HepG2 (cell line): ENCODE data around the gene AP2B1. TPM values are rescaled to one million over a fixed set of nuclear protein-coding genes. Genes with fewer than 3 reads are reported as not detected.
A peak's percentile ranks its signal among the peaks of the same experiment; 100 is the strongest.
"Not testable (repeated sequence)": the region's sequence is repeated elsewhere in the genome, so short reads cannot be mapped to it uniquely, and the experiment has no call there.

ENCODE experiments used
- ATAC-seq: fragments of 200-7000 bp; cut with Tn5 transposase; 3 replicates; pipeline ENCODE4 v1.9.1; 2020; ENCODE audit warnings: mild to moderate bottlenecking, moderate library complexity
- BruUV-seq: library from RNA; stranded (reverse); fragments of 400-500 nt; replicated peaks from 2 replicates; lab custom pipeline; 2021; lab: Mats Ljungman, UMichigan
- CTCF ChIA-PET: fragments of 300-600 bp; formaldehyde crosslinking; extraction: SDS; loops from one replicate; lab custom pipeline; 2021; ENCODE audit warnings: low total read pairs, inconsistent platforms, low intra/inter-chr PET ratio; lab: Yijun Ruan, JAX
- POLR2A ChIA-PET: fragments of 350-600 bp; sonication (Branson Sonifier 250); formaldehyde crosslinking; loops from one replicate; lab custom pipeline; 2020; ENCODE audit warnings: antibody characterized with exemption, inconsistent platforms; lab: Yijun Ruan, JAX
- DNase-seq: peaks from one replicate; pipeline ENCODE4 v3.0.0-alpha.2; 2015; ENCODE audit warnings: low spot score
- FAIRE-seq: peaks from 3 replicates; lab custom pipeline; 2011; peaks lifted over from hg19 to GRCh38; lab: Jason Lieb, UNC
- H2AFZ ChIP-seq: one replicate; pipeline ENCODE4 v1.6.1; 2011; ENCODE audit warnings: low read length, inconsistent platforms
- H3K27ac ChIP-seq: fragments of 300-600 bp; 3 replicates; pipeline ENCODE4 v1.8.0; 2011; ENCODE audit warnings: mixed run types, mild to moderate bottlenecking, mixed read lengths, low read length, inconsistent platforms; ENCODE audit not compliant: insufficient read depth; ENCODE audit errors: extremely low read length
- H3K27me3 ChIP-seq, 2 experiments: fragments of 200-600 bp in 1 of 2; 2 replicates in 1 of 2; 3 replicates in 1 of 2; pipeline versions ENCODE4 v1.6.0 to v1.8.0; 2011; ENCODE audit warnings: low read length in 2 of 2, mild to moderate bottlenecking in 2 of 2, moderate library complexity in 2 of 2, inconsistent platforms in 1 of 2; ENCODE audit not compliant: insufficient read depth in 2 of 2, control insufficient read depth in 1 of 2
- H3K36me3 ChIP-seq, 2 experiments: fragments of 200-600 bp in 1 of 2; replicated peaks in 1 of 2; 2 replicates in 1 of 2; 3 replicates in 1 of 2; pipeline versions ENCODE4 v1.5.1 to v1.8.0; 2011; ENCODE audit warnings: low read length in 2 of 2, inconsistent platforms in 1 of 2; ENCODE audit not compliant: insufficient read depth in 2 of 2, control insufficient read depth in 1 of 2
- H3K4me1 ChIP-seq: 2 replicates; pipeline ENCODE4 v1.5.1; 2012; ENCODE audit warnings: low read length, inconsistent platforms; ENCODE audit not compliant: insufficient read depth
- H3K4me2 ChIP-seq: 2 replicates; pipeline ENCODE4 v1.6.0; 2011; ENCODE audit warnings: low read depth, low read length, inconsistent platforms
- H3K4me3 ChIP-seq, 3 experiments: fragments of 200-600 bp in 1 of 3; sonication (generic), shearing (Covaris generic) in 1 of 3; replicated peaks in 1 of 3; 2 replicates each; pipeline ENCODE4 v1.5.1; 2011 to 2016; ENCODE audit warnings: low read length in 3 of 3, inconsistent platforms in 2 of 3, low read depth in 2 of 3, mild to moderate bottlenecking in 2 of 3, control low read depth in 1 of 3, mixed read lengths in 1 of 3; ENCODE audit not compliant: insufficient read depth in 1 of 3
- H3K79me2 ChIP-seq: one replicate; pipeline ENCODE4 v1.6.1; 2011; ENCODE audit warnings: low read length, inconsistent platforms; ENCODE audit not compliant: insufficient read depth
- H3K9ac ChIP-seq: 2 replicates; pipeline ENCODE4 v1.6.0; 2011; ENCODE audit warnings: mild to moderate bottlenecking, low read depth, low read length, inconsistent platforms; ENCODE audit not compliant: insufficient read depth
- H3K9me3 ChIP-seq: 2 replicates; pipeline ENCODE4 v1.5.1; 2012; ENCODE audit warnings: mild to moderate bottlenecking, low read length
- H4K20me1 ChIP-seq: 2 replicates; pipeline ENCODE4 v1.6.0; 2011; ENCODE audit warnings: inconsistent platforms, mild to moderate bottlenecking, low read length, moderate library complexity; ENCODE audit not compliant: insufficient read depth
- CSRNP1 ChIP-seq: sonication (generic); formaldehyde crosslinking; IDR thresholded peaks from 2 replicates; pipeline ENCODE4 v1.8.1; 2023; ENCODE audit warnings: mild to moderate bottlenecking, missing genetic modification reagents
- RAD21 ChIP-seq: fragments of 450-650 bp; formaldehyde crosslinking; IDR thresholded peaks from 2 replicates; pipeline ENCODE4 v1.5.0; 2020; ENCODE audit warnings: mild to moderate bottlenecking
- SMC3 ChIP-seq: IDR thresholded peaks from 2 replicates; pipeline ENCODE4 v1.6.1; 2011; ENCODE audit warnings: low read length, improper control_type of control experiment
- STAG1 ChIP-seq: sonication (generic); formaldehyde crosslinking; IDR thresholded peaks from 2 replicates; pipeline ENCODE4 v1.4.0; 2020; ENCODE audit warnings: missing genetic modification reagents
- WGBS: methylation state at CpG from one replicate; pipeline ENCODE4 v1.1.6; 2017; ENCODE audit warnings: low lambda C conversion rate; 5-methylcytosine and 5-hydroxymethylcytosine counted together
- in situ Hi-C: cut with HindIII; loops from 2 replicates; pipeline ENCODE4 v1.10.0; 2017; ENCODE audit warnings: low pct_unique_long_range_greater_than_20kb; ENCODE audit not compliant: extremely low pct_ligation_motif_present
- intact Hi-C: fragments of 100-400 bp; cut with micrococcal nuclease; formaldehyde crosslinking; loops from one replicate; pipeline ENCODE4 v1.10.0; 2022; ENCODE audit not compliant: unreplicated experiment
- polyA plus RNA-seq, 8 experiments: library from polyadenylated mRNA; depleted of rRNA in 3 of 8; stranded (reverse) in 7 of 8; unstranded in 1 of 8; fragments of >200 nt; fragmentation: Illumina TruSeq in 4 of 8; extraction: Trizol in 4 of 8; gene quantifications; 2 replicates each; pipeline versions ENCODE4 v1.2.1 to v1.2.3, GENCODE V29; 2011 to 2016; ENCODE audit warnings: low read depth in 4 of 8, missing spikeins in 1 of 8, mixed read lengths in 1 of 8; ENCODE audit not compliant: insufficient read depth in 1 of 8
- total RNA-seq, 5 experiments: library from RNA; depleted of rRNA; stranded (reverse); fragments of >200 nt; fragmentation: Illumina TruSeq; extraction: Trizol; gene quantifications; 2 replicates each; pipeline ENCODE4 v1.2.3, GENCODE V29; 2016; ENCODE audit warnings: low read depth in 1 of 5
- TF ChIP-seq, protein P1 (sequence below): sonication (generic); formaldehyde crosslinking; IDR thresholded peaks from 2 replicates; pipeline ENCODE4 v1.5.0; 2020; ENCODE audit warnings: mild to moderate bottlenecking, missing genetic modification reagents, moderate library complexity
- TF ChIP-seq, protein P2 (sequence below): sonication (generic); formaldehyde crosslinking; IDR thresholded peaks from 2 replicates; pipeline ENCODE4 v1.8.1; 2023; ENCODE audit warnings: mild to moderate bottlenecking, moderate library complexity, missing genetic modification reagents

The AP2B1 gene
- total and polyA plus RNA-seq, 2 of the 13 experiments (the other 11 are each of a cell fraction or from before 2014, with no cell fraction given), result 23.8 to 71.3 TPM

DNA sequence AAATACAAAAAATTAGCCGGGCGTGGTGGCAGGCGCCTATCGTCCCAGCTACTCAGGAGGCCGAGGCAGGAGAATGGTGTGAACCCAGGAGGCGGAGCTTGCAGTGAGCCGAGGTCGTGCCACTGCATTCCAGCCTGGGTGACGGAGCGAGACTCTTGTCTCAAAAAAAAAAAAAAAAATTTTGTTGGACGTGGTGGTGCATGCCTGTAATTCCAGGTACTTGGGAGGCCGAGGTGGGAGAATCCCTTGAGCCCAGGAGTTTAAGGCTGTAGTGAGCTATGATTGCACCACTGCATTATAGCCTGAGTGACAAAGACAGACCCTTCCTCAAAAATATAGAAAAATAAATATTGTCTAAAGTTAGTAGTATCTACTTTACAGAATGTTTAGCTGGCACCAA lies 23.6 kb downstream of the AP2B1 start:
- ATAC-seq, CTCF ChIA-PET, DNase-seq, intact Hi-C loops, POLR2A ChIA-PET, H3K79me2 ChIP-seq, H3K27ac ChIP-seq, H3K4me3 ChIP-seq, H3K9me3 ChIP-seq, H3K9ac ChIP-seq, H3K4me2 ChIP-seq, H2AFZ ChIP-seq, FAIRE-seq, H3K4me1 ChIP-seq, BruUV-seq, H4K20me1 ChIP-seq, H3K27me3 ChIP-seq: not testable (repeated sequence)
- peaks cover 11 to 43% of the 10 kb centered on the region in 2 experiments for H3K36me3 ChIP-seq
- in situ Hi-C loops, result loop anchor here (5.0 kb wide), 1 partner anchor 137 kb away; no protein-coding TSS in a partner anchor
- WGBS, result 97% methylated on average over 12 of the region's 12 CpGs

- ATAC-seq (no peak), DNase-seq (peak; percentile 48), FAIRE-seq (peak; percentile 63)
- ChIA-PET POLR2A (interaction anchor here (0.9 kb wide), 1 partner anchor 24 kb away, joined by 3 read pairs; no protein-coding TSS in a partner anchor), CTCF (interaction anchor here (2.6 kb wide), 1 partner anchor 134 kb away, joined by 54 read pairs; no protein-coding TSS in a partner anchor)
- H4K20me1 ChIP-seq, result no peaks in the 10 kb centered on the region
- no peak overlapping the region for H3K4me2 ChIP-seq
- no peaks in the 10 kb centered on the region for H3K79me2 ChIP-seq
- 61% methylated on average over 2 of the region's 2 CpGs for WGBS
- no peak overlapping the region for H2AFZ ChIP-seq
- peaks cover 7 to 26% of the 10 kb centered on the region in 2 experiments for H3K36me3 ChIP-seq
- no peak overlapping the region for H3K27ac ChIP-seq
- no peaks in the 10 kb centered on the region for H3K9me3 ChIP-seq
- no peak overlapping the region for H3K9ac ChIP-seq
- BruUV-seq, result no TSS peak
- intact Hi-C loops (loop anchor here (1.0 kb wide), 1 partner anchor 134 kb away; no protein-coding TSS in a partner anchor), in situ Hi-C loops (loop anchor here (5.0 kb wide), 1 partner anchor 134 kb away; no protein-coding TSS in a partner anchor)
- H3K27me3 ChIP-seq, result no peaks in the 10 kb centered on the region
- no peaks in the 10 kb centered on the region for H3K4me1 ChIP-seq
- H3K4me3 ChIP-seq, result no peak overlapping the region
- TF ChIP-seq SMC3 (peak; percentile 56), CSRNP1 (no peak), RAD21 (CRISPR knock-in tag) (peak; percentile 21; the same call in 1 of the 2 replicates), STAG1 (CRISPR knock-in tag) (peak; percentile 73)
- TF ChIP-seq, protein P1, sequence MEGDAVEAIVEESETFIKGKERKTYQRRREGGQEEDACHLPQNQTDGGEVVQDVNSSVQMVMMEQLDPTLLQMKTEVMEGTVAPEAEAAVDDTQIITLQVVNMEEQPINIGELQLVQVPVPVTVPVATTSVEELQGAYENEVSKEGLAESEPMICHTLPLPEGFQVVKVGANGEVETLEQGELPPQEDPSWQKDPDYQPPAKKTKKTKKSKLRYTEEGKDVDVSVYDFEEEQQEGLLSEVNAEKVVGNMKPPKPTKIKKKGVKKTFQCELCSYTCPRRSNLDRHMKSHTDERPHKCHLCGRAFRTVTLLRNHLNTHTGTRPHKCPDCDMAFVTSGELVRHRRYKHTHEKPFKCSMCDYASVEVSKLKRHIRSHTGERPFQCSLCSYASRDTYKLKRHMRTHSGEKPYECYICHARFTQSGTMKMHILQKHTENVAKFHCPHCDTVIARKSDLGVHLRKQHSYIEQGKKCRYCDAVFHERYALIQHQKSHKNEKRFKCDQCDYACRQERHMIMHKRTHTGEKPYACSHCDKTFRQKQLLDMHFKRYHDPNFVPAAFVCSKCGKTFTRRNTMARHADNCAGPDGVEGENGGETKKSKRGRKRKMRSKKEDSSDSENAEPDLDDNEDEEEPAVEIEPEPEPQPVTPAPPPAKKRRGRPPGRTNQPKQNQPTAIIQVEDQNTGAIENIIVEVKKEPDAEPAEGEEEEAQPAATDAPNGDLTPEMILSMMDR (CRISPR knock-in tag), result peak; percentile 67
- TF ChIP-seq, protein P2, sequence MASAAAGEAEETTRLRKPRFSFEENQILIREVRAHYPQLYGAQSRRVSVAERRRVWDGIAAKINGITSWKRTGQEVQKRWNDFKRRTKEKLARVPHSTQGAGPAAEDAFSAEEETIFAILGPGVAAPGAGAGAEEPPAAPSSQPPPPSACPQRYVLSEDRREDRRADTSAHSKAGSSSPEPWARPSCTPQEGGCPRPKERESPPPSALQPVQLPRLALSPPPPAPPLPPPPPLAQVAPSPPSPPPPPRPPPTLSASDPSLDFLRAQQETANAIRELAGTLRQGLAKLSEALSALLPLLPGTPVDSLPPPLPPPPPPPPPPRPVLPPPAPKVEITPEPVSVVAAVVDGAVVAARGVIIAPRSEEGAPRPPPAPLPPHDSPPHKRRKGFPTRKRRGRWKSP (CRISPR knock-in tag), result no peak
These were observed 25.9 kb downstream of the AP2B1 start for GRCh38 chr17:35612924-35613521.
